ENCODE data around the gene EIF4A3. TPM values are rescaled to one million over a fixed set of nuclear protein-coding genes. Genes with fewer than 3 reads are reported as not detected.

Gene EIF4A3
- total and polyA plus RNA-seq, 9 of the 15 experiments (the other 6 are each of a cell fraction or from before 2014, with no cell fraction given), result 62.7 to 171 (median 127) TPM

GRCh38 chr17:80086081-80086480 lies 60.8 kb downstream of the EIF4A3 start:
- Histone ChIP-seq H3K27ac (ENCODE audit: extremely low read depth, low read depth, low read length) (no peak overlapping the region), H3K4me3 (no peak overlapping the region), H3K79me2 (ENCODE audit: control insufficient read depth, insufficient read depth, low read length) (no peaks in the 10 kb centered on the region), H3K27me3 (ENCODE audit: control insufficient read depth in 2 of 2, insufficient read depth in 2 of 2, low read length in 2 of 2) (peaks cover 41 to 86% of the 10 kb centered on the region in 2 experiments), H2AFZ (ENCODE audit: low read depth, low read length) (no peak overlapping the region), H3K9ac (ENCODE audit: insufficient read depth in 1 of 2, low read depth in 2 of 2, low read length in 2 of 2) (no peak overlapping the region), H3K4me2 (ENCODE audit: insufficient read depth, low read length) (no peak overlapping the region), H3K9me1 (ENCODE audit: control insufficient read depth, insufficient read depth, low read length) (no peaks in the 10 kb centered on the region), H3K36me3 (ENCODE audit: control insufficient read depth, insufficient read depth, low read length) (no peaks in the 10 kb centered on the region), H3K4me1 (replicated peaks in 1 of 2; ENCODE audit: control insufficient read depth in 2 of 2, insufficient read depth in 2 of 2, low read length in 2 of 2) (peaks cover 0 to 15% of the 10 kb centered on the region in 2 experiments; a peak in 2 of 5 replicates), H3K9me3 (replicated peaks; ENCODE audit: control insufficient read depth, insufficient read depth, low read depth, low read length) (no peaks in the 10 kb centered on the region), H4K20me1 (replicated peaks; ENCODE audit: control insufficient read depth, insufficient read depth, low read length) (peaks cover 5% of the 10 kb centered on the region)
- intact Hi-C loops (cut with micrococcal nuclease), result no loop called here
- no peak for ATAC-seq
- TF ChIP-seq SNRNP70 (optimal IDR thresholded peaks at IDR 0.05; ENCODE audit: low read depth, low read length) (no peak), MGA (IDR thresholded peaks at IDR 0.05) (no peak), NRF1 (conservative IDR thresholded peaks at IDR 0.05 in 1 of 2, IDR thresholded peaks at IDR 0.05 in 1 of 2) (0 out of 4 replicates have a peak, but pooled peaks of 1 of the 2 experiments have one; percentile 7), RFX1 (IDR thresholded peaks at IDR 0.05) (no peak), ETV6 (IDR thresholded peaks at IDR 0.05; ENCODE audit: borderline replicate concordance in 1 of 2, low read depth in 2 of 2, low read length in 1 of 2) (no peak), ETV6 (CRISPR knock-in tag; IDR thresholded peaks at IDR 0.05; ENCODE audit: borderline replicate concordance) (no peak)
- WGBS (ENCODE audit: insufficient coverage, low coverage, missing lambda C conversion rate), result 2% methylated on average over 17 of the region's 17 CpGs
- FAIRE-seq, result no peak
- in situ Hi-C loops (cut with MboI), result no loop called here
- no TSS peak for BruUV-seq (replicated peaks)
- no peak for DNase-seq (ENCODE audit: extremely low read depth in 1 of 4, low spot score in 3 of 4)
- POLR2A ChIA-PET, result no interaction called here
- CTCF ChIA-PET (ENCODE audit: low intra/inter-chr PET ratio), result interaction anchor here (0.6 kb wide), 1 partner anchor 1100 kb away, joined by 6 read pairs; no protein-coding TSS in a partner anchor
